Caco-2 (cell line): ENCODE results near the gene BAZ2B. TPM values are rescaled to one million over a fixed set of nuclear protein-coding genes. Genes with fewer than 3 reads are reported as not detected.

Experiments used
- BruUV-seq: library from RNA; stranded (reverse); fragments of 400-500 nt; replicated peaks from 2 replicates; lab custom pipeline; 2021; lab: Mats Ljungman, UMichigan
- CTCF ChIA-PET: fragments of 300-600 bp; sonication (Branson Sonifier 250); formaldehyde crosslinking; loops from one replicate; lab custom pipeline; 2022; ENCODE audit warnings: antibody characterized with exemption; lab: Charles Lee
- POLR2A ChIA-PET: fragments of 300-600 bp; sonication (Branson Sonifier 250); formaldehyde crosslinking; loops from one replicate; lab custom pipeline; 2022; ENCODE audit warnings: antibody characterized with exemption; lab: Charles Lee
- DNase-seq, 2 experiments: peaks; one replicate each; pipeline versions ENCODE4 v3.0.0 to v3.0.0-alpha.2; 2020 to 2022
- H3K27me3 ChIP-seq: replicated peaks from 2 replicates; pipeline ENCODE4 v1.6.0; 2011; ENCODE audit warnings: low read length; ENCODE audit not compliant: control insufficient read depth, insufficient read depth
- H3K36me3 ChIP-seq: 2 replicates; pipeline ENCODE4 v1.5.1; 2011; ENCODE audit warnings: low read length; ENCODE audit not compliant: control insufficient read depth, insufficient read depth
- H3K4me1 ChIP-seq: fragments of 250-450 bp; sonication (Bioruptor Pico); 2 replicates; pipeline ENCODE4 v1.5.1; 2020; ENCODE audit warnings: mild to moderate bottlenecking
- H3K4me3 ChIP-seq: 2 replicates; pipeline ENCODE4 v1.5.1; 2011; ENCODE audit warnings: low read depth, mild to moderate bottlenecking, control low read depth, low read length
- H3K9me3 ChIP-seq: fragments of 250-450 bp; sonication (Bioruptor Pico); 2 replicates; pipeline ENCODE4 v1.5.1; 2020; ENCODE audit warnings: mild to moderate bottlenecking, moderate library complexity
- H3K27ac Mint-ChIP-seq: one replicate; pipeline ENCODE4 v1.8.0; 2022; ENCODE audit warnings: mixed read lengths; ENCODE audit not compliant: unreplicated experiment
- H3K27me3 Mint-ChIP-seq: one replicate; pipeline ENCODE4 v1.8.0; 2022; ENCODE audit warnings: mixed read lengths; ENCODE audit not compliant: insufficient read depth, unreplicated experiment
- H3K36me3 Mint-ChIP-seq: one replicate; pipeline ENCODE4 v1.8.0; 2022; ENCODE audit warnings: mild to moderate bottlenecking, mixed read lengths; ENCODE audit not compliant: insufficient read depth, unreplicated experiment
- H3K4me1 Mint-ChIP-seq: one replicate; pipeline ENCODE4 v1.8.0; 2022; ENCODE audit warnings: low read depth, mixed read lengths; ENCODE audit not compliant: unreplicated experiment
- H3K4me3 Mint-ChIP-seq: one replicate; pipeline ENCODE4 v1.8.0; 2022; ENCODE audit warnings: mild to moderate bottlenecking, moderate library complexity, mixed read lengths; ENCODE audit not compliant: unreplicated experiment
- H3K9me3 Mint-ChIP-seq: one replicate; pipeline ENCODE4 v1.8.0; 2022; ENCODE audit warnings: mixed read lengths; ENCODE audit not compliant: unreplicated experiment
- intact Hi-C: fragments of 100-400 bp; cut with micrococcal nuclease; formaldehyde crosslinking; loops from one replicate; pipeline ENCODE4 v1.10.0; 2022; ENCODE audit not compliant: unreplicated experiment
- total RNA-seq: library from RNA; stranded (reverse); gene quantifications from 2 replicates; pipeline ENCODE4 v1.2.3, GENCODE V29; 2022
- TF ChIP-seq, protein P1 (sequence below), 2 experiments: fragments of 200-600 bp in 1 of 2; IDR thresholded peaks; 1 replicate in 1 of 2; 2 replicates in 1 of 2; pipeline versions ENCODE4 v1.5.1 to v1.8.0; 2011 to 2022; ENCODE audit warnings: antibody characterized with exemption in 1 of 2, control low read depth in 1 of 2, inconsistent platforms in 1 of 2, low read depth in 1 of 2, low read length in 1 of 2, mild to moderate bottlenecking in 1 of 2, moderate library complexity in 1 of 2; ENCODE audit not compliant: insufficient read depth in 1 of 2, severe bottlenecking in 1 of 2, unreplicated experiment in 1 of 2

Gene BAZ2B
- total RNA-seq, 1 experiment from 2014 or later = 32.9 TPM

DNA sequence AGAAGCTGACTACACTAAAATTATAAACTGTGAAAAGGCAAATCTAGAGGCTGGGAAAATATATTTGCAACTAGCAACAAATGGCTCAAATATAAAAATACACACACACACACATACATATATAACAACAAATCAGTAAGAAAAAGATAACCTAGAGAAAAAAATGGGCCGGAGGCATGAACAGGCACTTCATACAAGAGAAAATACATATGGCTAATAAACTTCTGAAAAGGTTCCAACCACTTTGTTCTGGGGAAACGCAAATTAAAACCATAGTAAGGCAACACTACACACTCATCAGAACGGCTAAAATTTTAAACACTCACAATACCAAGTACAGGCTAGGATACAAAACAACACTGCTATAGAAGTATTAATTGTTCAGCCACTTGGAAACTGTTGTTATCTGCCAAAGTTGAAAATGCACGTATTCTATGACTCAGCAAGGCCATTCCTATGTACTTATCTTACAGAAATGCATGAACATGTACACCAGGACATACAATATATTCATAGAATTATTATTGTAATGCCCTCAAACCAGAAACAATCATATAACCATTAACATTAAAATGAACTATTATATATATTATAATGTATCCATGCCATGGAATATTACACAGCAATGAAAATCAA lies 345.5 kb downstream of the BAZ2B start:
- H3K4me1 Mint-ChIP-seq = peaks cover 45% of the 10 kb centered on the region
- Histone ChIP-seq H3K4me1 (peaks cover 15% of the 10 kb centered on the region), H3K36me3 (no peaks in the 10 kb centered on the region; the same call in 1 of the 2 replicates), H3K9me3 (no peaks in the 10 kb centered on the region), H3K4me3 (no peak overlapping the region), H3K27me3 (no peaks in the 10 kb centered on the region)
- H3K27ac Mint-ChIP-seq = peak overlapping the region; percentile 95
- intact Hi-C loops = no loop called here
- POLR2A ChIA-PET = interaction anchor here (1.8 kb wide), 1 partner anchor 15 kb away, joined by 10 read pairs; no protein-coding TSS in a partner anchor
- H3K36me3 Mint-ChIP-seq = peaks cover 49% of the 10 kb centered on the region
- no peak overlapping the region for H3K4me3 Mint-ChIP-seq
- CTCF ChIA-PET = interaction anchor here (1.9 kb wide), 1 partner anchor 15 kb away, joined by 7 read pairs; no protein-coding TSS in a partner anchor
- BruUV-seq = no TSS peak
- TF ChIP-seq, protein P1, sequence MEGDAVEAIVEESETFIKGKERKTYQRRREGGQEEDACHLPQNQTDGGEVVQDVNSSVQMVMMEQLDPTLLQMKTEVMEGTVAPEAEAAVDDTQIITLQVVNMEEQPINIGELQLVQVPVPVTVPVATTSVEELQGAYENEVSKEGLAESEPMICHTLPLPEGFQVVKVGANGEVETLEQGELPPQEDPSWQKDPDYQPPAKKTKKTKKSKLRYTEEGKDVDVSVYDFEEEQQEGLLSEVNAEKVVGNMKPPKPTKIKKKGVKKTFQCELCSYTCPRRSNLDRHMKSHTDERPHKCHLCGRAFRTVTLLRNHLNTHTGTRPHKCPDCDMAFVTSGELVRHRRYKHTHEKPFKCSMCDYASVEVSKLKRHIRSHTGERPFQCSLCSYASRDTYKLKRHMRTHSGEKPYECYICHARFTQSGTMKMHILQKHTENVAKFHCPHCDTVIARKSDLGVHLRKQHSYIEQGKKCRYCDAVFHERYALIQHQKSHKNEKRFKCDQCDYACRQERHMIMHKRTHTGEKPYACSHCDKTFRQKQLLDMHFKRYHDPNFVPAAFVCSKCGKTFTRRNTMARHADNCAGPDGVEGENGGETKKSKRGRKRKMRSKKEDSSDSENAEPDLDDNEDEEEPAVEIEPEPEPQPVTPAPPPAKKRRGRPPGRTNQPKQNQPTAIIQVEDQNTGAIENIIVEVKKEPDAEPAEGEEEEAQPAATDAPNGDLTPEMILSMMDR (IDR thresholded peaks at IDR 0.05; ENCODE audit: insufficient read depth in 1 of 2, low read depth in 1 of 2, low read length in 1 of 2, severe bottlenecking in 1 of 2, unreplicated experiment in 1 of 2) = no peak
- DNase-seq = no peak
- no peaks in the 10 kb centered on the region for H3K27me3 Mint-ChIP-seq
- H3K9me3 Mint-ChIP-seq = no peaks in the 10 kb centered on the region

Other genes starting within 250 kb of the BAZ2B start
- gene MARCHF7, start 96.0 kb upstream of the BAZ2B start, total RNA-seq = 82.6 and 90.7 TPM in 2 replicates
- 7.5 and 7.6 TPM in 2 replicates for gene CD302, start 181.7 kb upstream of the BAZ2B start, total RNA-seq